Choroid plexus epithelial cell (primary cell): Measurements from ENCODE around the gene ERFE.

Experiments used
- DNase-seq: peaks from one replicate; pipeline ENCODE4 v3.0.0-alpha.2; 2010; ENCODE audit warnings: low read depth
- H3K4me3 ChIP-seq: 2 replicates; pipeline ENCODE4 v1.5.1; 2011; ENCODE audit warnings: low read depth, mild to moderate bottlenecking, control low read depth, low read length, moderate library complexity
- CTCF ChIP-seq: conservative IDR thresholded peaks from 2 replicates; pipeline ENCODE4 v1.5.1; 2011; ENCODE audit warnings: low read depth, mild to moderate bottlenecking, control low read depth, inconsistent platforms, low read length, moderate library complexity

The ERFE gene

GRCh38 chr2:238174291-238174690 lies 15.5 kb downstream of the ERFE start:
- no peak for TF ChIP-seq CTCF
- no peak for DNase-seq

GRCh38 chr2:238174701-238175100 lies 15.9 kb downstream of the ERFE start:
- DNase-seq, result no peak
- TF ChIP-seq CTCF, result no peak
- no peak overlapping the region for H3K4me3 ChIP-seq

More at GRCh38 chr2:238174291-238174690, 15.5 kb downstream of the ERFE start:
- no peak overlapping the region for H3K4me3 ChIP-seq

GRCh38 chr2:238176613-238177012 lies 17.8 kb downstream of the ERFE start:
- no peak for TF ChIP-seq CTCF
- H3K4me3 ChIP-seq, result no peak overlapping the region
- peak; percentile 13 for DNase-seq

- no peak for TF ChIP-seq CTCF
- no peak for DNase-seq
- no peak overlapping the region for H3K4me3 ChIP-seq
Observed at GRCh38 chr2:238180554-238180953, 21.8 kb downstream of the ERFE start.

- no peak for TF ChIP-seq CTCF
- H3K4me3 ChIP-seq, result no peak overlapping the region
- no peak for DNase-seq
Observed at GRCh38 chr2:238182362-238182761, 23.6 kb downstream of the ERFE start.

- no peak for DNase-seq
- H3K4me3 ChIP-seq, result no peak overlapping the region
- TF ChIP-seq CTCF, result no peak
Observed at GRCh38 chr2:238183821-238184220, 25.1 kb downstream of the ERFE start.

GRCh38 chr2:238187618-238188548 lies 29.1 kb downstream of the ERFE start:
- no peak for DNase-seq
- TF ChIP-seq CTCF, result no peak
- no peak overlapping the region for H3K4me3 ChIP-seq
